Activated CD4-positive, alpha-beta T cell treated with anti-CD3 and anti-CD28 coated beads, Interleukin-2, amount 50 U/mL, for 48 hours (primary cell): ENCODE measurements around the gene DTNBP1.

Experiments used
- DNase-seq, 2 experiments: peaks; one replicate each; pipeline ENCODE4 v3.0.0-alpha.2; 2020

The DTNBP1 gene

GRCh38 chr6:15527838-15528617 lies 134.8 kb downstream of the DTNBP1 start:
- DNase-seq: no peak

DNA sequence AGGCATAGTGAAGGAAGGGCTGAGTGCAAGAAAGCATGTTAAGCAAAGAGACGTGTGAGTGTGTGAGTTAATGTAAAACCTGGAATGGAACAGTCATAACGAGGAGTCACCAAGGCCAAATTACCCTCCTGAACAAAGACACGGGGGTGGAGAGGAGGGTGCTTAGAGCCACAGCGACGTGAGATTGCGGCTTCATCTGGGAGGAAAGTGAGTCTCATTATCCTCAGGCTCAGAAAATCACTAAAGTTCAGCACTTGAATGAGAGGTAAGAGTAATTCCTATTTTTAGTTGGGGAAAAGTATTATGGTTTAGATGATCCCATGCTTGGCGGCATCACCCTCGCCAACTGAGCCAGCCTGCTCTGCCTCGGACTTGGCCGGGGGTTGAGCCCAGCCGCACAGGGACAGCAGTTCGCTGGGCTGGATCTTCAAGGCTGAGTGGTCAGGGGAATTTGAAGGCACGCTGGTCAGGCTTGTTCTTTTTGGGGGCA lies 136.6 kb downstream of the DTNBP1 start:
- no peak for DNase-seq

DNA sequence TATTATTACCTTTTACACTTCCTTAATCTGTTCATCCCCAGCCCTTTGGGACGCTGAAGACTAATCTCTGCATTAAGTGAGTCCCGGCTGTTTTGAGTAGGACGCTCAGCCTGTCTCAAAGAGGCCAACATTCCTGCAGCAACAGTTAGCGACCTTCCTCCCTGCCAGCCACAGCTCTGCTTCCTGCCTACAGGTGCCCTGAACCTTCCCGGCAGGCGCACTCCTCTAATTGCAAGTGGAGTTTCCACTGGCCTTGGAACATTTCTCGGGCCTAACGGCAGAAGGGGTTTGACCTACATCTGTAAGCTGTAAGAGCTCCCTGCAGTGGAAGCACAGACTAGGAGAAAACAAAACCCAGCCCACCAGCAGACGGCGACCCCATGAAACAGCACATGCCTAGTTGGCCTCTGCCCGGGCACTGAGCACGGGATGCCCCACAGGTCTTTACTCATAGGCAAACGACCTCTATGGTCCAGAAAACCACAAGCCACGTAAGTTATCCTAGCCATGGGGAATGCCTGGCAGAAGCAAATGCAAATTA lies 137.9 kb downstream of the DTNBP1 start:
- no peak for DNase-seq

GRCh38 chr6:15523679-15524630 lies 138.9 kb downstream of the DTNBP1 start:
- DNase-seq: no peak

- DNase-seq: no peak
Measured at GRCh38 chr6:15522856-15523529, 139.8 kb downstream of the DTNBP1 start.

- DNase-seq: no peak
Measured at GRCh38 chr6:15522427-15522826, 140.4 kb downstream of the DTNBP1 start.

DNA sequence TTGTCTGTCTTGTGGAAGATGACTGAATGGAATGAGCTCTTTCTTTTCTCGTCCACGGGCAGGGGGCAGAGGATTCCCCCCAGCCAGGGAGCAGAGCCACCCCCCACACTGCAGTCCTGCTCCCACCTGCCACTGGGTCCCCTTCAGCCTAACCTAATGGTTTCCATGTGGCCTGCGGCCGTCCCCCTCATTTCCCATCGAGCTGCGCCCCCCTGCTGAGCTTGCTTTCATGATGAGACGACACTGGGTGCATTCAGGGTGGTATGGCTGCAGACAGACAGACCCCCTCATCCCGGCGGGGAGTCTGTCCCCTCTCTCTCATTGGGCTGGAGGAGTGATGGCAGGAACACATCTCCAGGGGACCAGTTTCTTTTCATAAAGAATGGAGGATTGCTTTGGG lies 140.8 kb downstream of the DTNBP1 start:
- no peak for DNase-seq

- no peak for DNase-seq
Measured at GRCh38 chr6:15521582-15521981, 141.2 kb downstream of the DTNBP1 start.

- DNase-seq: no peak
Measured at GRCh38 chr6:15520626-15521203, 142.1 kb downstream of the DTNBP1 start.

- DNase-seq: no peak
Measured at GRCh38 chr6:15519681-15520080, 143.1 kb downstream of the DTNBP1 start.

- no peak for DNase-seq
Measured at GRCh38 chr6:15518878-15519277, 143.9 kb downstream of the DTNBP1 start.

DNA sequence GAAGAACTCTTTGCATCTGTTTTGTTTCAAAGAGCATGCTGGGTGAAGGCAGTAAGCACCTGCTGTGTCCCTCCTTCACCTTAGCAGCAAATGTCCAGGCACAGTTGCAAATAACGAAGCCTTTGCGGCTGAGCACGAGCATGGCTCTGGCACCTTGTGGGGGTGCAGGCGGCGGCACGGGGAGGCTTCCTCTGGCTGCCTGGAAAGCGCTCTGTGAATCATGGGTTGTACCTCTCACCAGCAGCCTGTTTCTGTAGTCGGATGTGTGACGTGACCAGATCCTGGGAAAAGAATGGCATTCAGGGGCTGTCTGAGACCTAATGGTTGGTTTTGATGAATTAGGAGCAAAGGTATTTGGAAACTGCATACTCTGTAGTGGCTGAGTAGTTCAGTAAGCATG lies 144.8 kb downstream of the DTNBP1 start:
- DNase-seq: no peak

DNA sequence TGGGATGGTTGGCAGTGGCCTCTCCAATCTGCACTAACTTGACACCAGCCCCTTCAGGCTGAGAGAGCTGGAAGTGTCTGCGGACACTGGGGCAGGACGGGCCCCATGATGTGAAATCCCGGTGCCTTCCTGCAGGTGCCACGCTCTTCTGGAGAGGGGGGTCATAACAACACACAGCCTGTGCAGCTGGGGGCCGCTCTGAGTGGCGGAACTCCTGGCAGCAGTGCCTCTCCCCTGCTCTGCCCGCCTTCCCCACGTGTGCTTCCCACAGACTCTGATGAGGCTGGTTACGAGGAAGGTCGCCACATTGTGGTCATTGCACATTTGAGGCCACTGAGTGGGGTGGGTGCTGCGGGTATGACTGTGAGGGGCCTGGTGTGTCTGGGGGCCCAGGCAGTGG lies 145.2 kb downstream of the DTNBP1 start:
- DNase-seq: no peak

DNA sequence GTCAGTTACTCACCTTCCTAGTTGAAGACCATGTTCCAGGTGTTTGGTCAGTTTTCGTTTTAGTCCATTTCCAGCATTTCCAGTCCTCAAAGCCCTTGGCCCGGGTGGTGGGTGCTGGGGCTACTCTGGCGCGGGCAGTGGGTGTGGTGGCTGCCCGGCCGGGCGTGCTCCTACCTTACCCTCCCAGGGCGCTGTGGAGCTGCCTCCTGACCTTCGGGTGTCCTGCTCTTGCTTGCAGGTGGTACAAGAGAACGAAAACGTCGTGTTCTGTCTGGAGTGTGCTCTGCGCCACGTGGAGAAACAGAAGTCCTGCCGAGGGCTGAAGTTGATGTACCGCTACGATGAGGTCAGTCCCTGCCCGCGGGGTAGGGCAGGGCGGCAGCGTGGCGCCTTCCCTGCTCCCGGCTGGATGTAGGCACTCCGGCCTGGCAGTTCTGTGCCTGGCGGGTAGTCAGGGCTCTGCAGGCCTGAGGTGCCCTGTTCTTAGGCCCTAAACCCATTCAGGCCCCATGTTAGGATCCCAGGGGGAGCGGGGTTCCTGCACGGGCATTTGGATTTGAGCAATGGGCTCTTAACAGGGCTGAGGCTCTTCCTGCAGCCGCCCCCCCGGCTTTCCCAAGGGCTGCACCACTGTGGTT lies 145.8 kb downstream of the DTNBP1 start:
- DNase-seq: no peak

GRCh38 chr6:15516378-15516777 lies 146.4 kb downstream of the DTNBP1 start:
- DNase-seq: no peak

DNA sequence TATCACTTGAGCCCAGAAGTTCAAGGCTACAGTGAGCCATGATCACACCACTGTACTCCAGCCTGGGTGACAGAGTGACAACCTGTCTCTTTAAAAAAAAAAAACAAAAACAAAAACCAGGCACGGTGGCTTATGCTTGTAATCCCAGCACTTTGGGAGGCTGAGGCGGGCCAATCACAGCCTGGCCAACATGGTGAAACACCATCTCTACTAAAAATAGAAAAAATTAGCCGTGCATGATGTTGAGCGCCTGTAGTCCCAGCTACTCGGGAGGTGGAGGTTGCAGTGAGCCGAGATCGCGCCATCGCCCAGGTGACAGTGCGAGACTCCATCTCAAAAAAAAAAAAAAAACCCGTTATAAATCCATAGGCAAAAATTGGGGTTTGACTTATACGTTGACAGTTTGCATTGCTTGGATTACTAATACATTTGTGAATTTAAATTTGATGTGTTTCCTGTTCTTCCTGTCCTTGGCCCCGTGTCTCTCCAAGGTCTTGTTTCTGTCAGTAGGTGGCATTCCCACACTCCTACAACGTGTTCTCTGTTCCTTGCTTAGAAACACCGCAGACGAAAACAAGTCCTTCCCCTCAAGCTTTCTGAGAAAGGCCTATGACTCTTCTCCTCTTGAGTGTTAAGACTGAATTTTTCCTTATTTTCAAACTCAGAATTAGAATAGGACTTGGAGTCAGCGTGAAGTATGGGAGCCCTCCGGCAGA lies 147.0 kb downstream of the DTNBP1 start:
- no peak for DNase-seq

DNA sequence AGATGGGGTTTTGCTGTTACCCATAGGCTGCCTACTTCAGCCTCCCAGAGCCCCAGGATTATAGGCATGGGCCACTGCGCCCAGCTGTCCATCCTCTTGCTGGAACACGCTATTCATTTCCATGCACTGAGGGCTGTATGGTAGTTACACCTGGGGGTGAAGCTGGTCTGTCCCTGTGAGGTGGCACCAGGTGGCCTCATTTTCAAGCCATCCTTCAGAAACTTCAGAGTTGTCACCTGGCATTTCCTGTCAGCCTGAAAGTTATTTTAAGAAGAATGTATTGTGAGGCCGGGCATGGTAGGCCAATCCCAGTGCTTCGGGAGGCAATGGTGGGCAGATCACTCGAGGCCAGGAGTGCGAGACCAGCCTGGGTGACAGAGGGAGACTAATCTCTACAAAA lies 147.6 kb downstream of the DTNBP1 start:
- no peak for DNase-seq

DNA sequence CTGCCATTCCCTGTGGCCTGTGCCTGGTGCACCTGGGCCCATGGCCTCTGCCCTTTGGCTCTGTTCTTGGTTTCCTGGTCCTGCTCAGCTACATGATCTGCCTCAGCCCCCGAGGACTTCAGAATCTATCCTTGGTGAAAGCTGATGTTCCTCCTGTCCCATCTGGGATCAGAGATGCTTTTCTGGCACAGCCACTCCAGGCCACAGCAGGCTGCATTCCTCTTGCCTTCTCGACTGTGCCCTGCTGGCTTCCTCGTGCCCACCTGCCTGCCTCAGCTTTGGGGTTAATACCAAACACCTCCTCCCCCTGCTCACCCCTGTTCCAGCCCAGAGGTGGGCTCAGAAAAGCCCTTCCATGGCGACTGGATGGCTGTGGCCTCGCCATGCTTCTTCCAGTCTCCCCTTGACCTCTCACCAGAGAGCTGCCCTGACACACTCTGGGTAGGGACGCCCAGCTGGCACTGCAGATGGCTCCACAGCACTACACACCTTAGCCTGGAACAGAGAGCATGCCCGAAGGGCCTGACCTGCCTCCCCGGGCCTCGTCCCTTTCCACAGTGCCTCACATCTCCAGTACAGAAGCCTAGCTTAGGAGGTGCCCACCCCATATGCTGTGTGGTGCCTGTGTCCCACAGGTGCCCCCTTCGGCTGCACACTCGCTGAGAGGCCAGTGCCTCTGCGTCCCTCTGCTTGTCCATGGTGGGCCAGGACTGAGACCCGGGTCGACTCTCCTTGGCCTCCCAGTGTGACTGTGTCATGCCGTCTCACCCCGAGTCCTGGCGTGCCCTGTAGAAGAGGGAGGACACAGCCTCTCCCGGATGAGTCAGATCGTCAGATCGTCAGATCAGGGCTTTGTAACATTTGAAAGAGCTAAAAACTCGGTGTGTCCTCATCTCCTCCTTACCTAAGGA lies 148.8 kb downstream of the DTNBP1 start:
- no peak for DNase-seq

DNA sequence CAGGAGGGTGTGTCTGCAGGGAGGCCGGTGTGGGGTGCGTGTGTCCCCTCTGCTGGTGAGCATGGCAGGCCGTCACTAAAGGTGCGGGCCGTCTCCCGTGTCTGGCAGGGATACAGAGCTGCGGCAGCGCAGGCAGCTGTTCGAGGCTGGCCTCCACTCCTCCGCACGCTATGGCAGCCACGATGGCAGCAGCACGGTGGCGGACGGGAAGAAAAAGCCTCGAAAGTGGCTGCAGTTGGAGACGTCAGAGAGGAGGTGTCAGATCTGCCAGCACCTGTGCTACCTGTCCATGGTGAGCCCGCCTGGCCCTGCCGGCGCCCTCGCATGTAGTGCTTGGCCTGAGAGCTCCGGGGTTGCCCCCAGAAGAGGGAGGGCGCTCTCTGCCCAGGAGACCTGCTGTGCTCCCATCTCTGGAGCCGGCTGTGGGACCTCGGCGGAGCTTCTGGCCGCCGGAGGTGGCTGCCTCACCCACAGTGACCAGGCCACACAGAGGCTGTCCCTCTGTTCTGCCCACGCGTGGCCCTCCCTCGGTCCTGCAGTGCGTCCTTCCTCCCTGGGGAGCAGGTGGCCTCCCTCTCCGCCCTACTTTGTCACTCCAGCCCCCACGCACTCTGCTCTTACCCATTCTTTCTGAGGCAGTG lies 149.6 kb downstream of the DTNBP1 start:
- no peak for DNase-seq

GRCh38 chr6:15512721-15513120 lies 150.1 kb downstream of the DTNBP1 start:
- DNase-seq: no peak
